Stimulated activated CD8-positive, alpha-beta memory T cell treated with anti-CD3 and anti-CD28 coated beads, Interleukin-15, amount 100 ng/mL, for 48 hours (primary cell): ENCODE measurements around the gene MT2A.
"Not testable (repeated sequence)": the region's sequence is repeated elsewhere in the genome, so short reads cannot be mapped to it uniquely, and the experiment has no call there.

Source experiments
- DNase-seq, 2 donors: peaks; one replicate each; pipeline ENCODE4 v3.0.0-alpha.2; 2020; ENCODE audit warnings: low read depth in 2 of 2

Gene MT2A

DNA sequence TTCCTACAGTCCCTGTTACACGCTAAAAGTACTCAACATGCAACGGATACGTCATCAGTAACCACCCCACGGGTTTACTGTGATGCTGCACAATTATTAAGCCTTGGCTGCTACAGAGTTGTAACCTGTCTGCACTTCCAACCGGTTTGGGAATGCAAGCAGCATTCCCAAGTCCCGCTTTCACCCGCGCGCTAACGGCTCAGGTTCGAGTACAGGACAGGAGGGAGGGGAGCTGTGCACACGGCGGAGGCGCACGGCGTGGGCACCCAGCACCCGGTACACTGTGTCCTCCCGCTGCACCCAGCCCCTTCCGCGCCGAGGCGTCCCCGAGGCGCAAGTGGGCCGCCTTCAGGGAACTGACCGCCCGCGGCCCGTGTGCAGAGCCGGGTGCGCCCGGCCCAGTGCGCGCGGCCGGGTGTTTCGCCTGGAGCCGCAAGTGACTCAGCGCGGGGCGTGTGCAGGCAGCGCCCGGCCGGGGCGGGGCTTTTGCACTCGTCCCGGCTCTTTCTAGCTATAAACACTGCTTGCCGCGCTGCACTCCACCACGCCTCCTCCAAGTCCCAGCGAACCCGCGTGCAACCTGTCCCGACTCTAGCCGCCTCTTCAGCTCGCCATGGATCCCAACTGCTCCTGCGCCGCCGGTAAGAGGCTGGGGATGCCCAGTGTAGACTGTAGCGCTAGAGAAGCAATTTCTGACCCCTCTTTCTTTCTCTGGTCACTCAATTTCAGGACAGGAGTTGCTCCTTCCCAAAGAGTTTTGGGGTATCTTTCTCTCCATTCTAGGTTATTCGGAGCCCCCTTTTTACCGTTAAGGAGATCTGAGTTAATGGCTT lies at the start of gene MT2A:
Gene MT2A (plus strand): TSS at position 542 of the 833 bp plus-strand sequence. CDS start 72 bp downstream, at position 614.
- DNase-seq: peak; percentile 92 to 94

- DNase-seq: no peak
Measured at GRCh38 chr16:56559109-56559508, 49.3 kb upstream of the MT2A start.

DNA sequence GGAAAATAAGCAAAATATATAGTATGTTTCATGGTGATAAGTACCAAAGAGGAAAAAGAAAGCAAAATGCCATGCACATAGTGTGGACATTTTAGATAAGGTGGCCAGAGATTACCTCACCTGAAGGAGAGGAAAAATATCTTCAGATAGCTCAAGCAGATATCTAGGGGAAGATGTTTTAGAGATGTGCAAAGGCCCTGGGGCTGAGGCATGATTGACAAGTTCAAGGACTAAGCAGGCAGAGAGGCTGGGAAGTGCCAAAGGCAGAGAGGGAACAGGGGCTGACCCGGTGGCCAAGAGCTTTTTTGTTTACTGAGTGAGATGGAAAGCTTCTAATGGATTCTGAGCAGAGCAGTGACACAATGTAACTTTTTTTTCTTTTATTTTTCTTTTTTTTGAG lies 47.9 kb upstream of the MT2A start:
- no peak for DNase-seq

- DNase-seq: no peak
Measured at GRCh38 chr16:56561126-56561525, 47.3 kb upstream of the MT2A start.

DNA sequence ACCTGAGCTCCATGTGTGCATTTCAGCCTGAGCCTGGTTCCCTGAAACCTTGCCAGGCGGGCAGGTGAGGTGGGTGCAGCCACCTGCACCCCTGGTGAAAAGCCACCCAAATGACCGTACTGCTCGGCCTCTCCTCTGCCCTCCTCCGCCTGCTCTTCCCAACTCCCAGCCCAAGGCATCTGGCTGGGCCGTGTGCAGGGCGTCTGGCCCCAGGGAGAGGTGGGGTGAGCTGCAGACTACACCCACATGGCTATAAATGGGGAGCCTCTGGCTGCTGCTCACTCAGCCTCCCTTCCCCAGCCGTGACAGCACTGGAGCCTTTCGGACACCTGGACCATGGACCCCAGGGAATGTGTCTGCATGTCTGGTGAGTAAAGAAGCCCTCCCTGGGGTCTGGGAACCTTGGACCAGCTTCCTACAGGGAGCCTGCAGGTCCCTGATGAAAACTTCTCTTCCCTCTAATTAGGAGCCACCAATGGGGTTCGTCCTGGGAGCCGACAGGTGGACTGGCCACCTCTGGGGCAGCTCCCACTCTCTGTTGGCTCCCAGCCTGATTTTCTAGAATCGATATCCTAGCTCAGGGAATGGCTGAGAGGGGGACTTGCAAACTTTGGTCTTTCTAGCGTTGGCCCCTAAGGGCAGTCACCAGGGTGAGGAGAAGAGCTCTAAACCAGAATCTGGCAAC lies 43.4 kb upstream of the MT2A start, which contains the start of gene MT4:
Gene MT4 (plus strand): TSS at position 281 of the 685 bp plus-strand sequence. CDS start 56 bp downstream, at position 337.
- DNase-seq: no peak

DNA sequence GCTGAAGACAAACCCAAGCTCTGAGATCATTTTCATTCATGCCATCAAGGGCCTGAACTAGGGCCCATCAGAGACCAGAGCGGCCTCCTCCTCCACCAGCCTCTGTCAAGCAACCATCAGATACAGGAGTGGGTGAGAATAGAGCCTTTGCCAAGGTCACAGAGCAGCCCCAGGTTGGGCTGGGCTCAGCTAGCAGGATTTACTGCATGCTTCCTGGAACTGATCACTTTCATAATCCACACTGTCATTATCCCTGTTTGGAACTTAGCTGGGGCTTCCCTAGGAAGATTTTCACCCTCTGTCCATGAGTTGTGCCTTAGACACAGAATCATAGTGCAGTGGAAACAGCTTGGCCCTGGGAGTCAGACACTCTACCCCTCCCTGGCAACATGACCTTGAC lies 38.4 kb upstream of the MT2A start:
- DNase-seq: no peak

DNA sequence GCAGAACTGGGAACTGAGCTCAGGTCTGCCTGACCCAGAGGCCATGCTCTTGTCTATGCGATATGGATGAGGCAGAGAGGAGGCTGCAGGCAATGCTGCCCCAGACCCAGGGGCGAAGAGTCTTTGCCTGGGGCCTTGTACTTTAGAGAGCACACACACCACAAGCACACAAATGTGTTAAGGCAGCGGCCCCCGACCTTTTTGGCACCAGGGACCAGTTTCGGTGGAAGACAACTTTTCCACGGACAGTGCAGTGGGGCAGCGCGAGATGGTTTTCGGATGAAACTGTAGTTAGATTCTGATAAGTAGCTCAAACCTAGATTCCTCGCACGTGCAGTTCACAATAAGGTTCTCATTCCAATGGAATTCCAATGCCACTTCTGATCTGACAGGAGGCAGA lies 36.9 kb upstream of the MT2A start:
- DNase-seq: no peak

DNA sequence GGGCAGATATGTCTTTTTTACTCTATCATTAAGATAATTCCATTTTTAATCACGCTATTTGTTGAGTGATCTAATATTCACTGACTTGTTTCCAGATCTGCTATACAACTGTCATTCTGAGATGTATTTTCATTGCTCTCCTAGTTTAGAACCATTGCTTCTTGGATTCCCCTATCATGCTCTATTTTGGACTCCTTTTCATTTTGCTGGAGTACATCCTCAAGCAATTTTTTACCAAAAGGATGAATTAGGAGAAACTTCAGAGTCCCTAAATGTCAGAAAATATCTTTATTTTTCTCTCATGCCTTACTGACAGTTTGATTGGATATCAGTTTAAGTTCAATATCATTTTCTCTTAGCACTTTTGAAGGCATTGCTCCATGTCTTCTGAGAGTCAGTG lies 33.8 kb upstream of the MT2A start:
- no peak for DNase-seq

- peak; percentile 63 to 71 for DNase-seq
Measured at GRCh38 chr16:56576585-56577299, 31.6 kb upstream of the MT2A start.

GRCh38 chr16:56577300-56577625 lies 31.1 kb upstream of the MT2A start:
- no peak for DNase-seq

GRCh38 chr16:56580391-56581048 lies 27.9 kb upstream of the MT2A start:
- no peak for DNase-seq

DNA sequence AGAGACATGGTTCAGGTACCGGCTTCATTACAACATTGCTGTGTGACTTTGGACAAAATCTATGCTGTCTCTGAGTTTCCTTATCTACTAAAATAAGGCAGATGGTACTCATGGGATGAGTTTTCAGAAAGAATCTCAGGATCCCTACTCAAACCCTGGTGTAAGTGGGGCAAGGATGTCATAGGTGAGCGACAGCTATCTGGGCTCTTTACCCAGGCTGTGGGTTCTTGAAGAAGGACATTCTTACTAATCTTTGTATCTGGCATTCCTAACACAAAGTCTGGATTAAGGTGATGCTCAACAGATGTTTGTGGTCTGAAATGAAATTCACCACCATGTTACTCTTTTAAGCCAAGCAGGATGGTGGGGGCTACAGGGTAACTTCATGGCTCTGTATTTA lies 25.5 kb upstream of the MT2A start:
- DNase-seq: not testable (repeated sequence)

DNA sequence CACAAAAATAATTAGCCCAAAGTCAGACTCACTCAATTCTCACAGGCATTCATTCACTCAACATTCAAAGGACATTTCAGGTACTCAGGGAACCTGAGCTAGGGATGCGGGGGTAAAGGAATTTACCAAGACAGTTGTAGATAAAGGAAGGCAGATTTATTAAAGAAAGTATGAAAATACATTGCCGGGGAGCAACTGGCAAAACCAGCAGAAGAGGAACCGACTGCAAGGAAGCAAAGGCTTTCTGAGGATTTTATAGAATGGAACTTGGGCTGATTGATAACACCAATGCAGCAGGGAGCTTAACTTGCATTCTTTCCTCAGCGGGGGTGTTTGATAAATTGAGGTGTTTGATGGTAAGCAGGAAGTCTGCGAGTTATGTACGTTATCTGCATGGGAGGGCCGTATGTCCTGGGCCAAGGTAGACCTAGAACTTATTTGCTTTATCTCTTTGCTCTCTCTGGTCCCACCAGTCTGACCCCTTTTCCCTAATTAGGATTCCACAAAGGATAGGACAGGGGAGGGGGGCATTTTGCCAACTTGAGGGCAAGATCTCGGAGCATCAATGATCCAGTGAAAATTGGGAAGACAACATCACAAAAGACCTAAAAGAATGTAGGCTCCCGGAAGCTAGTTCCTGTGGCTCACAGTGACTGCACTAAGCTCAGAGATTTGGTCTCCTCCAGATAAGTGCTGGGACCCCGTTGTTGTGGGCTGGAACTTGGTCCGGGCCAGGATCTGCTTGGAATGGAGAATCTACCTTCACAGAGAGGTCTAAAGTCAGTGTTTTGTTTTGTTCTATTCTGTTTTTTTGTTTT lies 24.8 kb upstream of the MT2A start:
- no peak for DNase-seq

GRCh38 chr16:56584276-56584675 lies 24.1 kb upstream of the MT2A start:
- DNase-seq: no peak

- DNase-seq: no peak
Measured at GRCh38 chr16:56588781-56589140, 19.6 kb upstream of the MT2A start.

GRCh38 chr16:56589141-56590039 lies 19.0 kb upstream of the MT2A start, which contains the start of gene MT3:
MT3 (plus strand) TSS chr16:56589528; CDS start chr16:56589591, 63 bp downstream.
- DNase-seq: no peak

DNA sequence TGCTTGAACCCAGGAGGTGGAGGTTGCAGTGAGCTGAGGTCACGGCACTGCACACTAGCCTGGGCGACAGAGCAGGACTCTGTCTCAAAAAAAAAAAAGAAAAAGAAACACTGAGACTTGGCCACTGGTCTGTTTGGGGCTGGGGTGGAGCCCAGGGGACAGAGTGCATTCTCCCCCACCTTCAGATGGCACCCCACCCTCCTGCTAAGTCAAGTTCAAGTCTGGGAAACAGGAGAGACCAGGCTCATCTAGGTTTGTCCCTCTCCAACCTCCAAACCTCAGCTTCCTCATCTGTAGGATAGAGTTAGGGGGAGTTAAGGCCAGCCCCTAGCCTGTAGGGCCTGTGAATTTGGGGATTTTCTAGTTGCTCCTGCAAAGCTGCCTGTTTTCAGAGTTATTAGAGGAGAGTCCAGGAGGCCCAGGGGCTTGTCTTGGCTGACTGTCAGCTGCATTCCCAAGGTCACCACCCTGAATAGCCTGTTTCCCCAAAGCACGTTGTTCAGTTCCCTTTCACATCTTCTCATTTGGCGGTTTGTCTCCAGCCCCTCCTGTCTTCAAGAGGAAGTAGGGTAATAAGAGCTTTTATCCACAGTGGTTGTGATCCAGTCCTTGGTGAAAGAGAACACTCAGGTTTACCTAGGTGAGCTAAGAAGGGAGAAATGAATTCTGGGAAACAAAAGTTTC lies 16.9 kb upstream of the MT2A start:
- DNase-seq: no peak

DNA sequence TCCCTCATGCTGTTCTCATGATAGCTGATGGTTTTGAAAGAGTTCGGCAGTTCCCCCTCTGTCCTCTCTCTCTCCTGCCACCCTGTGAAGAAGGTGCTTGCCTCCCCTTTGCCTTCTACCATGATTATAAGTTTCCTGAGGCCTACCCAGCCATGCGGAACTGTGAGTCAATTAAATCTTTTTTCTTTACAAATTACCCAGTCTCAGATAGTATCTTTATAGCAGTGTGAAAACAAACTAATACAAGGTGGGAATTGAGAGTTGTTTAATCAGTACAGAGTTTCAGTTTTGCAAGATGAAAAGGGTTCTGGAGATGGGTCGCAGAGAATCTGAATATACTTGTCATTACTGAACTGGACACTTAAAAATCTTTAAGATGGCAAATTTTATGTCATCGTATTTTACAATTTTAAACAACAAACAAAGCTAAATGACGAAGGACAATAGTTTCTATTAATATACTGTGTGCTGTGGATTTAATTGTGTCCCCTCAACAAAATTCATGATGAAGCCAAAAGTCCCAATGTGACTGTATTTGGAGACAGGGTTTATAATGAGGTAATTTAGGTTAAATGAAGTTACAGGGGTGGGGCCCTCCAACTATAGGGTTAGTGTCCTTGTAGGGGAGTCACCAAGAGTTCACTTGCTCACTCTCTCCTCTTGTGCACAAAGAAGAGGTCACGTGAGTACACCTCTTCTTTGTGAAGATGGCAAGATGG lies 14.7 kb upstream of the MT2A start:
- DNase-seq: no peak

DNA sequence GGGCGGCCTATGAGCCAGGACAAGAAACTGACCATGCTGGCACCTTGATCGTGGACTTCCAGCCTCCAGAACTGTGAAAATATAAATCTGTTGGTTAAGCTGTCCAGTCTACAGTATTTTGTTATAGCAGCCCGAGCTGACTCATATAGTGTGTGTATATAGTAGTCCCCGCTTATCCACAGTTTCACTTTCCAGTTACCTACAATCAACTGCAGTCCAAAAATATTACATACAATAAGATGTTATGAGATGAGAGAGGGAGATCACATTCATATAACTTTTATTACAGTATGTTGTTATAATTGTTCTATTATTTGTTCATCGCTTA lies 14.1 kb upstream of the MT2A start:
- no peak for DNase-seq
